ENCODE data around the gene DCK. TPM values are rescaled to one million over a fixed set of nuclear protein-coding genes. Genes with fewer than 3 reads are reported as not detected.

The DCK gene
- total and polyA plus RNA-seq, 4 donors = 5.3 to 24.3 (median 12.3) TPM

- Histone ChIP-seq H3K27ac (ENCODE audit: low read depth in 1 of 2, low read length in 1 of 2) (no peak overlapping the region), H3K27me3 (ENCODE audit: control insufficient read depth in 3 of 3, insufficient read depth in 3 of 3, low read length in 2 of 3) (no peaks in the 10 kb centered on the region), H3K36me3 (ENCODE audit: control insufficient read depth in 4 of 4, insufficient read depth in 4 of 4, low read length in 4 of 4) (peaks cover 0 to 3% (median 0%) of the 10 kb centered on the region in 4 donors), H3K9ac (ENCODE audit: insufficient read depth in 1 of 2, low read length in 2 of 2) (no peak overlapping the region), H3K4me3 (no peak overlapping the region), H3K9me3 (ENCODE audit: control insufficient read depth in 4 of 4, insufficient read depth in 3 of 4, low read length in 3 of 4) (no peaks in the 10 kb centered on the region), H3K4me1 (ENCODE audit: control insufficient read depth in 5 of 5, insufficient read depth in 5 of 5, low read length in 5 of 5) (peaks cover 0 to 7% (median 0%) of the 10 kb centered on the region in 5 donors)
- ATAC-seq (ENCODE audit: insufficient read depth, low FRiP score) (no peak), DNase-seq (no peak)
- WGBS, 2 donors = 38 to 69% methylated on average over 4 of the region's 4 CpGs
- no peak for TF ChIP-seq CTCF (IDR thresholded peaks at IDR 0.05; ENCODE audit: control extremely low read depth, extremely low read depth)
Observed at GRCh38 chr4:70946939-70947338, 46.5 kb upstream of the DCK start.

- ATAC-seq (ENCODE audit: insufficient read depth, low FRiP score) (no peak), DNase-seq (no peak)
- peaks cover 0 to 3% (median 0%) of the 10 kb centered on the region in 4 donors for H3K36me3 ChIP-seq (ENCODE audit: control insufficient read depth in 4 of 4, insufficient read depth in 4 of 4, low read length in 4 of 4)
- H3K27me3 ChIP-seq (ENCODE audit: control insufficient read depth in 3 of 3, insufficient read depth in 3 of 3, low read length in 2 of 3) = no peaks in the 10 kb centered on the region
- H3K27ac ChIP-seq (ENCODE audit: low read depth in 1 of 2, low read length in 1 of 2) = no peak overlapping the region
- no peak overlapping the region for H3K9ac ChIP-seq (ENCODE audit: insufficient read depth in 1 of 2, low read length in 2 of 2)
- H3K4me3 ChIP-seq = no peak overlapping the region
- no peak for TF ChIP-seq CTCF (IDR thresholded peaks at IDR 0.05; ENCODE audit: control extremely low read depth, extremely low read depth)
- H3K9me3 ChIP-seq (ENCODE audit: control insufficient read depth in 4 of 4, insufficient read depth in 3 of 4, low read length in 3 of 4) = no peaks in the 10 kb centered on the region
- peaks cover 0 to 7% (median 0%) of the 10 kb centered on the region in 5 donors for H3K4me1 ChIP-seq (ENCODE audit: control insufficient read depth in 5 of 5, insufficient read depth in 5 of 5, low read length in 5 of 5)
- WGBS, 2 donors = 66 to 73% methylated on average over 5 of the region's 5 CpGs
Observed at GRCh38 chr4:70948665-70949260, 44.7 kb upstream of the DCK start.

GRCh38 chr4:70954032-70954431 lies 39.4 kb upstream of the DCK start:
- H3K4me3 ChIP-seq = no peak overlapping the region
- no peaks in the 10 kb centered on the region for H3K9me3 ChIP-seq (ENCODE audit: control insufficient read depth in 4 of 4, insufficient read depth in 3 of 4, low read length in 3 of 4)
- peaks cover 0 to 2% (median 0%) of the 10 kb centered on the region in 5 donors for H3K4me1 ChIP-seq (ENCODE audit: control insufficient read depth in 5 of 5, insufficient read depth in 5 of 5, low read length in 5 of 5)
- H3K27me3 ChIP-seq (ENCODE audit: control insufficient read depth in 3 of 3, insufficient read depth in 3 of 3, low read length in 2 of 3) = no peaks in the 10 kb centered on the region
- peaks cover 0 to 3% (median 0%) of the 10 kb centered on the region in 4 donors for H3K36me3 ChIP-seq (ENCODE audit: control insufficient read depth in 4 of 4, insufficient read depth in 4 of 4, low read length in 4 of 4)
- WGBS, 2 donors = 56 to 94% methylated on average over 1 of the region's 1 CpG
- no peak overlapping the region for H3K9ac ChIP-seq (ENCODE audit: insufficient read depth in 1 of 2, low read length in 2 of 2)
- TF ChIP-seq CTCF (IDR thresholded peaks at IDR 0.05; ENCODE audit: control extremely low read depth, extremely low read depth) = no peak
- no peak overlapping the region for H3K27ac ChIP-seq (ENCODE audit: low read depth in 1 of 2, low read length in 1 of 2)
- ATAC-seq (ENCODE audit: insufficient read depth, low FRiP score) = no peak
- no peak for DNase-seq
